Upper lobe of right lung (tissue), 1 donor: ENCODE results near the gene GMPPB. TPM values are rescaled to one million over a fixed set of nuclear protein-coding genes. Genes with fewer than 3 reads are reported as not detected.

Experiments
- ATAC-seq: fragments of 200-7000 bp; cut with Tn5 transposase; one replicate; pipeline ENCODE4 v1.9.1; 2020; ENCODE audit warnings: mild to moderate bottlenecking, moderate library complexity
- DNase-seq: peaks from one replicate; pipeline ENCODE4 v3.0.0-alpha.2; 2020
- H3K27ac ChIP-seq: fragments of 200-600 bp; one replicate; pipeline ENCODE4 v1.8.0; 2022
- H3K27me3 ChIP-seq: fragments of 200-600 bp; one replicate; pipeline ENCODE4 v1.8.0; 2022; ENCODE audit warnings: mild to moderate bottlenecking
- H3K36me3 ChIP-seq: fragments of 200-600 bp; one replicate; pipeline ENCODE4 v1.8.0; 2022
- H3K4me1 ChIP-seq: fragments of 200-600 bp; one replicate; pipeline ENCODE4 v1.8.0; 2022
- H3K4me3 ChIP-seq: fragments of 200-600 bp; one replicate; pipeline ENCODE4 v1.8.0; 2022; ENCODE audit warnings: mild to moderate bottlenecking
- H3K9me3 ChIP-seq: fragments of 200-600 bp; one replicate; pipeline ENCODE4 v1.8.0; 2022
- intact Hi-C: fragments of 100-400 bp; cut with DNase I; formaldehyde crosslinking; loops from one replicate; pipeline ENCODE4 v1.11.0; 2022
- total RNA-seq: library from RNA; stranded (reverse); fragmentation: NEBNext Ultra II Directional; extraction: Animal tissue kit (Norgen Biotek cat#: 25700); gene quantifications from one replicate; pipeline ENCODE4 v1.2.1, GENCODE V29; 2021
- TF ChIP-seq, protein P1 (sequence below): fragments of 200-600 bp; IDR thresholded peaks from one replicate; pipeline ENCODE4 v1.8.0; 2022; ENCODE audit warnings: antibody characterized with exemption
- donor health status: DM: no; HTN: yes; CAD: no; lungs with severe emphysema.

GMPPB gene
- total RNA-seq, 1 donor from 2014 or later, result 34.8 TPM

DNA sequence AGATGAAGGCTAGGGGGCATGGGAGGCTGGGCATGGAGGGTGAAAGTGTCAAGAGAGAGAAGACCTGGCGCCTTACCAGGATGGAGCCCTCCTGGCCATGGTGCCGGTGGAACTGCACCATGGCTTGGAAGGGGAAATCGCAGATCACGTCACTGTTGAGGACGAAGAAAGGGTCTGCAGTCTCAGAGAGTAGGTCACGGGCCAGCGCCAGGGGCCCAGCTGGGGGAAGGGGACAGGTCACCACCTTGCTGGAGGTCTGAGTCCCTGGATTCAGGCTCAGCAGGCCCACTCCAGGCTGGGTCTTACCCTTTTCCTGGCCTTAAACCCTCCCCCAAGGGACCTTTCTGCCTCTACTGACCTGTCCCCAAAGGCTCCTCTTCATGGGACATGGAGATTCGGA lies 855 bp downstream of the GMPPB start:
- intact Hi-C loops, result no loop called here
- peak overlapping the region; percentile 99 for H3K27ac ChIP-seq
- H3K4me1 ChIP-seq, result peaks cover 28% of the 10 kb centered on the region
- H3K4me3 ChIP-seq, result peak overlapping the region; percentile 99
- ATAC-seq (no peak), DNase-seq (peak; percentile 63)
- H3K27me3 ChIP-seq, result no peaks in the 10 kb centered on the region
- TF ChIP-seq, protein P1, sequence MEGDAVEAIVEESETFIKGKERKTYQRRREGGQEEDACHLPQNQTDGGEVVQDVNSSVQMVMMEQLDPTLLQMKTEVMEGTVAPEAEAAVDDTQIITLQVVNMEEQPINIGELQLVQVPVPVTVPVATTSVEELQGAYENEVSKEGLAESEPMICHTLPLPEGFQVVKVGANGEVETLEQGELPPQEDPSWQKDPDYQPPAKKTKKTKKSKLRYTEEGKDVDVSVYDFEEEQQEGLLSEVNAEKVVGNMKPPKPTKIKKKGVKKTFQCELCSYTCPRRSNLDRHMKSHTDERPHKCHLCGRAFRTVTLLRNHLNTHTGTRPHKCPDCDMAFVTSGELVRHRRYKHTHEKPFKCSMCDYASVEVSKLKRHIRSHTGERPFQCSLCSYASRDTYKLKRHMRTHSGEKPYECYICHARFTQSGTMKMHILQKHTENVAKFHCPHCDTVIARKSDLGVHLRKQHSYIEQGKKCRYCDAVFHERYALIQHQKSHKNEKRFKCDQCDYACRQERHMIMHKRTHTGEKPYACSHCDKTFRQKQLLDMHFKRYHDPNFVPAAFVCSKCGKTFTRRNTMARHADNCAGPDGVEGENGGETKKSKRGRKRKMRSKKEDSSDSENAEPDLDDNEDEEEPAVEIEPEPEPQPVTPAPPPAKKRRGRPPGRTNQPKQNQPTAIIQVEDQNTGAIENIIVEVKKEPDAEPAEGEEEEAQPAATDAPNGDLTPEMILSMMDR, result no peak
- H3K9me3 ChIP-seq, result no peaks in the 10 kb centered on the region
- peaks cover 34% of the 10 kb centered on the region for H3K36me3 ChIP-seq

GRCh38 chr3:49721896-49722781 lies 1.6 kb downstream of the GMPPB start:
- TF ChIP-seq, protein P1, result no peak
- H3K36me3 ChIP-seq, result peaks cover 26% of the 10 kb centered on the region
- peaks cover 28% of the 10 kb centered on the region for H3K4me1 ChIP-seq
- ATAC-seq (no peak), DNase-seq (peak; percentile 67)
- no peaks in the 10 kb centered on the region for H3K9me3 ChIP-seq
- intact Hi-C loops, result no loop called here
- peak overlapping the region; percentile 99 for H3K27ac ChIP-seq
- H3K27me3 ChIP-seq, result no peaks in the 10 kb centered on the region
- H3K4me3 ChIP-seq, result peak overlapping the region; percentile 99

GRCh38 chr3:49721596-49721895 lies 2.2 kb downstream of the GMPPB start:
- no peak overlapping the region for H3K4me3 ChIP-seq
- no peaks in the 10 kb centered on the region for H3K27me3 ChIP-seq
- no peak for DNase-seq
- peaks cover 28% of the 10 kb centered on the region for H3K4me1 ChIP-seq
- no peak overlapping the region for H3K27ac ChIP-seq
- H3K36me3 ChIP-seq, result peaks cover 20% of the 10 kb centered on the region
- intact Hi-C loops, result no loop called here
- ATAC-seq, result no peak
- TF ChIP-seq, protein P1, result no peak
- no peaks in the 10 kb centered on the region for H3K9me3 ChIP-seq

- H3K4me1 ChIP-seq, result peaks cover 28% of the 10 kb centered on the region
- ATAC-seq (no peak), DNase-seq (peak; percentile 39)
- no peaks in the 10 kb centered on the region for H3K27me3 ChIP-seq
- H3K36me3 ChIP-seq, result peaks cover 20% of the 10 kb centered on the region
- no peaks in the 10 kb centered on the region for H3K9me3 ChIP-seq
- H3K27ac ChIP-seq, result no peak overlapping the region
- H3K4me3 ChIP-seq, result no peak overlapping the region
- intact Hi-C loops, result no loop called here
- TF ChIP-seq, protein P1, result no peak
Observed at GRCh38 chr3:49720855-49721595, 2.7 kb downstream of the GMPPB start.

DNA sequence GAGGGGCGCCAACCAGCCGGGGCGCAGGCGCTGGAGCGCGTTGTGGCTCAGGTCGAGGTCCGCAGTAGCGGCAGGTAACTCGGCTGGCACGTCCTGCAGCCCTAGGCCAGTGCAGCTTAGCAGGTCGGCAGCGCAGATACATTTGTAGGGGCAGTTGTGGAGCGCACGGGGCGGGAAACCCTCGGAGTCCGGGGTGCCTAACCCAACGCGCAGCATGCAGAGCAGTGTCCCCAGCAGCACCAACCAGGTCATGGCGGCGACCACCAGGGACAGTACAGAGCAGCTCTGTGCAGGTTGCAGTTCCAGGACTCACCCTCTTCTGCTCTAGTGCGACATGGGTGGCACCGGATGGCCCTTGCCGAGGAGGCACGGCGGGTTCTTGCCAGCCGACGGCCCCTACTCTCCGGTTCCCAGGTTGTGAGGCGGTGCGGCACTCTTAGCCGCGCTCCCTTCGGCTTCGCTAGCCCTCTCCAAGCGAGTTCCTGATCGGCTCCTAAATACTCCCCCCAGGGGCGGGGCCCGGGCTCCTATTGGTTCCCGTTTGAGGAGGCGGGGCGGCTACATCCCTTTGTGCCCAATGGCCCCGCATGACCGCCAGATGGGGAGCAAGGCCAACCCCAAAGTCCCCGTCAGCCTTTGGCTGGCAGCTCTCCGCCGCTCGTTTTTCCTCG lies 4.4 kb downstream of the GMPPB start, which contains the start of gene AMIGO3:
Gene AMIGO3, minus strand, starts transcription at position 471 of the 671 bp plus-strand sequence. Its CDS starts 219 bp downstream, at position 252.
- TF ChIP-seq, protein P1, result peak; percentile 61
- Histone ChIP-seq H3K27ac (no peak within 1 kb of the TSS), H3K27me3 (no peaks in the 10 kb centered on the region), H3K4me3 (peak within 1 kb of the TSS; percentile 65), H3K9me3 (no peaks in the 10 kb centered on the region), H3K36me3 (peaks cover 25% of the 10 kb centered on the region), H3K4me1 (peaks cover 23% of the 10 kb centered on the region)
- DNase-seq, result peak; percentile 98
- intact Hi-C loops, result no loop called here
- peak; percentile 79 for ATAC-seq
